Epithelial cell of umbilical artery (primary cell): Measurements from ENCODE around the gene RSBN1. TPM values are rescaled to one million over a fixed set of nuclear protein-coding genes. Genes with fewer than 3 reads are reported as not detected.

Source experiments
- total RNA-seq: library from RNA; depleted of rRNA; stranded (reverse); fragments of >200 nt; gene quantifications from 2 replicates; pipeline ENCODE4 v1.2.3, GENCODE V29; 2014

Gene RSBN1
- 8.1 and 10.0 TPM in 2 replicates for total RNA-seq

DNA sequence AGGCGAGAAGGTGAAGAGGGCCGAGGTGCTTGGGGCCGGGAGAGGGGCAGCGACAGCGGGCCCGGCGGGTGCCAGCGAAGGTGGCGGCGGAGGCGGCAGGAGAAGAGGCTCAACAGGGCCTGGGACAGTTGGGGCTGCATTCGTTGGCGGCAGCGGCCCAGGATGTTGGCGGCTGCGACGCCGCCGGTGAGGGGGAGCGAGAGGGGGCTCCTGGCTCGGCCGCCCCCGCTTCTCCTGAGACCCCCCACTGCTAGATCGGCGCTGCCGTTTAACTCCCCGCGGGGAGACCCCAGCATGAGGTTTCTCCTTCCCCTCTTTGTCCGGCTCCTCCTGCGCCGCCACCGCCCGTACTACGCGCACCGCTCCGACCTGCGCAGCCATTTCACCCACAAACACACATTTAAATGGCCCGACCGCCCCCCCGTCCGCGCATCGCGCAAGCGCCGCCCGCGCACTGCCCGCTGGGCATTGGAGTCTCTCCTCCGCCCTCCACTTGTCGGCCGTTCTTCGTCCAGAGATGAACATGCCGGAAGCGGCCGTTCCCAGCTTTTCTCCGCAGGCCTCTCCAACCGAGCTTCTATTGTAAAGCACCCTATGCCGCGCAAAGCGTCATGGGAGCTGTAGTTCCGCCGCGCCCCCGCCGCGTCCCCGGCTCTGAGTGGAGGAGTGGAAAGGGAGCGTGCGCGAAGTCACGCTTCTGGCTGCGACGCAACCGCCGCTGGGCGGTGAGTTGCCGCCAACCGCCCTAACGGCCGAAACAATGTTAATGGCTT is at the start of gene RSBN1:
RSBN1 (minus strand) TSS at position 589 of the 773 bp plus-strand sequence; CDS start at position 525, 64 bp downstream.

DNA sequence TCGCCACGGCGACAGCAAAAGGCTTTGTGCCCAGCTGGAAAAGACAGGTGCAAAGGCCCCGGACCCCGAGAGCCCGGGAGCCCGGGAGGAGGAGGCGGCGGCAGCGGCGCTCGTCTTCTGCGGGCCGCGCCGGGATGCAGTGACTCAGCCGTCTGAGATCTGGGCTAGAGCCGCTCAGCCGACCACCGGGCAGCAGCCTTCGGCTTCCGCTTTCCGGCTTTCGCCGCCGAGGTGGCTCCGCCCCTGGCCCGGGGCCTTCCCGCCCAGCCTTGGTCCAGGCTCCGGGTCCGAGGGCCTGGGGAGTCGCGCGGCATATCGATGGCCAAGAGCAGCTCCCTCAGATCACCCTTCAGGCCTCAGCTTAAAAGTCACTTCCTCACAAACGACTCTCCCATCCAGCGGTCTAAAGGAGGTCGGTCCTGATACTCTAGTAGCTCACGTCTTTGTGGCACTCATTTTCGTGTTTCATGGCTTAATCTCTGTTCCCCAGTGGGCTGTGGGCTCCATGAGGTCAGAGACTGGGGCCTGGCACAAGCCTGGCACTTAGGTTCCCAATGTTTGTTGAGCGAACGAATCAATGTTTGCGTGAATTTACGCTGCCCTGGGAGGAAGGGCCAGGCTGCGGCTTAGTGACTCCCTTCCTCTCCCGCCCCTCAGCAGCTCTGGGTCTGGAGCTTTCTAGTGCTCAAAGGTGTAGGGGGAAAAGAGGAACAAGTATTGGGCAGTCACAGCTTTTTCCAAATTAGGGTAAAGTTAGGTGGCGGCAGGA is 52.8 kb downstream of the RSBN1 start, which contains the start of gene PHTF1:
PHTF1 (minus strand) TSS at position 154 of the 769 bp plus-strand sequence. CDS start 783 bp downstream, outside the sequence.

Other genes with a start within 250 kb of the RSBN1 start
- gene PHTF1, start 53.0 kb downstream of the RSBN1 start, total RNA-seq: 41.9 and 52.1 TPM in 2 replicates
- 2.7 and 5.2 TPM in 2 replicates for gene PTPN22, start 59.2 kb upstream of the RSBN1 start, total RNA-seq
- gene BCL2L15, start 75.1 kb upstream of the RSBN1 start, total RNA-seq: under 0.01 and 1.6 TPM in 2 replicates
- gene AP4B1, start 92.3 kb upstream of the RSBN1 start, total RNA-seq: 38.0 and 40.9 TPM in 2 replicates
- gene DCLRE1B, start 92.8 kb upstream of the RSBN1 start, total RNA-seq: 1.9 and 2.3 TPM in 2 replicates
- 21.1 and 26.1 TPM in 2 replicates for gene HIPK1, start 116.8 kb upstream of the RSBN1 start, total RNA-seq
- 1.3 and 3.3 TPM in 2 replicates for gene OLFML3, start 167.0 kb upstream of the RSBN1 start, total RNA-seq